Dendritic cell treated with granulocyte-macrophage colony-stimulating factor and Interleukin-4, amounts not matched to agents 40 ng/mL and 50 ng/mL, for 4 days (primary cell): ENCODE results near the gene GABRB2.

Experiments used
- H3K27ac Mint-ChIP-seq: one replicate; pipeline ENCODE4 v1.8.0; 2022; ENCODE audit warnings: mild to moderate bottlenecking, mixed read lengths
- H3K27me3 Mint-ChIP-seq: one replicate; pipeline ENCODE4 v1.8.0; 2022; ENCODE audit warnings: mild to moderate bottlenecking, mixed read lengths
- H3K36me3 Mint-ChIP-seq: one replicate; pipeline ENCODE4 v1.8.0; 2022; ENCODE audit warnings: low read depth, mixed read lengths
- H3K4me1 Mint-ChIP-seq: one replicate; pipeline ENCODE4 v1.8.0; 2022; ENCODE audit warnings: low read depth, mixed read lengths
- H3K4me3 Mint-ChIP-seq: one replicate; pipeline ENCODE4 v1.8.0; 2022; ENCODE audit warnings: mild to moderate bottlenecking, moderate library complexity, mixed read lengths
- H3K9me3 Mint-ChIP-seq: one replicate; pipeline ENCODE4 v1.8.0; 2022; ENCODE audit warnings: mixed read lengths
- intact Hi-C: fragments of 100-400 bp; cut with micrococcal nuclease; formaldehyde crosslinking; loops from one replicate; pipeline ENCODE4 v1.15.0; 2022

Gene GABRB2

GRCh38 chr5:161546470-161547301 is at the start of gene GABRB2:
TSS of gene GABRB2 (minus strand) at chr5:161546725. CDS start at chr5:161546643, 82 bp downstream.
- Mint-ChIP-seq H3K27me3 (peaks cover 60% of the 10 kb centered on the region), H3K4me1 (peaks cover 26% of the 10 kb centered on the region), H3K27ac (no peak within 1 kb of the TSS), H3K4me3 (peak within 1 kb of the TSS; percentile 77), H3K9me3 (no peaks in the 10 kb centered on the region), H3K36me3 (no peaks in the 10 kb centered on the region)
- intact Hi-C loops: loop anchor here (5.0 kb wide), 1 partner anchor 1039 kb away; no protein-coding TSS in a partner anchor

- Mint-ChIP-seq H3K9me3 (no peaks in the 10 kb centered on the region), H3K36me3 (no peaks in the 10 kb centered on the region), H3K27ac (no peak overlapping the region), H3K4me3 (no peak overlapping the region), H3K27me3 (no peaks in the 10 kb centered on the region), H3K4me1 (no peaks in the 10 kb centered on the region)
- intact Hi-C loops: no loop called here
These were observed 39.3 kb upstream of the GABRB2 start for GRCh38 chr5:161585798-161586197.

- H3K36me3 Mint-ChIP-seq: no peaks in the 10 kb centered on the region
- intact Hi-C loops: no loop called here
- no peaks in the 10 kb centered on the region for H3K4me1 Mint-ChIP-seq
- H3K27me3 Mint-ChIP-seq: no peaks in the 10 kb centered on the region
- no peaks in the 10 kb centered on the region for H3K9me3 Mint-ChIP-seq
- H3K27ac Mint-ChIP-seq: no peak overlapping the region
- H3K4me3 Mint-ChIP-seq: no peak overlapping the region
These were observed 34.1 kb upstream of the GABRB2 start for GRCh38 chr5:161580621-161581020.

DNA sequence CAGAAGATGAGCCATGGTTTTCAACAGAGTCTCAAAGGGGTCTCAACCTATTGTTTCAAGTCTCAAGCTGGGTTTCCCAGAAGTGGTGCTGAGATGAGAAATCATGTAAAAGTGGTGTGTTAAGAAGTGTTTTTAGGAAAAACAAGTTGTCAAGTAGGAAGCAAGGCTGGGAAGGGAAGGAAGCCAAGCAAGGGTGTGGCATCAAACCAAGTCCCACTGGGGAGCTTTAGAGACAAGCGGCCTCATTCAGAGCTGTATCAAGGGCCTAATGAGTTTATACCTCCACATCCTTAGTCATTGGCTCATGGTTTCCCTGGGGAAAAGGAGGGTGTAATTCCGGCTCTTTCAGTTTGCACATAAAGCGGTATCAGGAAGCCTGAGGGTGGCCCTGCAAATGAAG is 26.4 kb upstream of the GABRB2 start:
- Mint-ChIP-seq H3K27me3 (no peaks in the 10 kb centered on the region), H3K36me3 (no peaks in the 10 kb centered on the region), H3K4me3 (no peak overlapping the region), H3K27ac (no peak overlapping the region), H3K9me3 (no peaks in the 10 kb centered on the region), H3K4me1 (no peaks in the 10 kb centered on the region)
- intact Hi-C loops: no loop called here

DNA sequence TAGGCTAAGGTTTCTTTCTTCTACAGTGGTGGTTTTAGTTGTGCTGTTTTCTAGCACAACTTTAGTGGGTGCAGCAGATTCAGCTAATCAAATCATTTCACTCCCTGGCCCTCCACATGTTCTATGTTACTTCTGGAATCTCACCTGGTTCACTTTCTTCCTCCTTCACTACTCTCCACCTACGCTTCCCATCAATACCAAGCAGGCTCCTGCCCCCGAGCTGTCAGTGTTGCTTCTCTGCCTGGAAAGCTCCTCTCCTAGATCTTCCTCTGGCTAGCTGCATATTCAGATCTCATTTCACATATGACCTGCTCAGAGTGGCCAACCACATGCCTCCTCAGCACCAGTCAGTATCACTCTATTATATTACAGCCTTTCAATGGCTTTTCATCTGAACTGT is 19.6 kb upstream of the GABRB2 start:
- Mint-ChIP-seq H3K27me3 (no peaks in the 10 kb centered on the region), H3K9me3 (no peaks in the 10 kb centered on the region), H3K4me3 (no peak overlapping the region), H3K36me3 (no peaks in the 10 kb centered on the region), H3K27ac (no peak overlapping the region), H3K4me1 (no peaks in the 10 kb centered on the region)
- intact Hi-C loops: no loop called here

DNA sequence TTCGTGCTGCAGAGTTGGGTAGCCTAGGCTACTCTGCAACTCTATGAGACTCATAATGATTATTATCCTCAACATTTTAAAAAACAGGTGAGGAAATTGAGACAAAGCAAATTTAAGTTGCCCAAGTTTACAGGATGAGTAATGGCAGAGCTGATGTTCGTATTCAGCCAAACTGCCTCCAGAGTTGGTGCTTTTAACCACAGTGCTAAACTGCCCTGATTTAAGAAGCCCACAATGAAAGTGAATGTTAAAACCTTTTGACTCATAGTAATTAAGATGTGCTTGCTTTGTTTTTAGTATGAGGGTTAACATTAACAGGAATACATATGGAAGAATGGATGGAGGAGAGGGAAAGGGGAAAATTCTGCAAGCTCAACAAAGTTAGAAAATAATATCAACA is 15.9 kb upstream of the GABRB2 start:
- Mint-ChIP-seq H3K4me3 (no peak overlapping the region), H3K27ac (no peak overlapping the region), H3K27me3 (no peaks in the 10 kb centered on the region), H3K9me3 (no peaks in the 10 kb centered on the region), H3K4me1 (no peaks in the 10 kb centered on the region), H3K36me3 (no peaks in the 10 kb centered on the region)
- intact Hi-C loops: no loop called here

DNA sequence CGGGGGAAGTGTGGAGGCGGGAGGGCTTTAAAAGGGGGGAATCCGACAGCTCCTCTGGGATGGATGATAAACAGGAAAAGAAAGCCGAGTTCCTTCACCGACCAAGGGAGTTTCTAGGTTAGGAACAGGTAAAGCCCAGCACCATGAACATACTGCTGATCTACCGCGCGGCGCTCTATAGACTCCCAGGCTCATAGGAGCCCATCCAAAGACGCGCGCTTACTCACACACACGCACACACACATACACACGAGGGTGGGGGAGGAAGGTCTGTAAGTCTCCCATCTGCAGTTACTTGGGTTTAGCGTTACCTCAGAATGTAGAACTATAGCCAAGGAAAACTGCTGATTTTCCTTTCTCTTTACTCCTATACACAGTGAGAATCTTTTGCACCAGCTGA is 2.6 kb upstream of the GABRB2 start:
- Mint-ChIP-seq H3K36me3 (no peaks in the 10 kb centered on the region), H3K4me3 (no peak overlapping the region), H3K9me3 (no peaks in the 10 kb centered on the region), H3K27me3 (peaks cover 60% of the 10 kb centered on the region), H3K4me1 (peaks cover 26% of the 10 kb centered on the region), H3K27ac (no peak overlapping the region)
- intact Hi-C loops: loop anchor here (5.0 kb wide), 1 partner anchor 1042 kb away; no protein-coding TSS in a partner anchor

DNA sequence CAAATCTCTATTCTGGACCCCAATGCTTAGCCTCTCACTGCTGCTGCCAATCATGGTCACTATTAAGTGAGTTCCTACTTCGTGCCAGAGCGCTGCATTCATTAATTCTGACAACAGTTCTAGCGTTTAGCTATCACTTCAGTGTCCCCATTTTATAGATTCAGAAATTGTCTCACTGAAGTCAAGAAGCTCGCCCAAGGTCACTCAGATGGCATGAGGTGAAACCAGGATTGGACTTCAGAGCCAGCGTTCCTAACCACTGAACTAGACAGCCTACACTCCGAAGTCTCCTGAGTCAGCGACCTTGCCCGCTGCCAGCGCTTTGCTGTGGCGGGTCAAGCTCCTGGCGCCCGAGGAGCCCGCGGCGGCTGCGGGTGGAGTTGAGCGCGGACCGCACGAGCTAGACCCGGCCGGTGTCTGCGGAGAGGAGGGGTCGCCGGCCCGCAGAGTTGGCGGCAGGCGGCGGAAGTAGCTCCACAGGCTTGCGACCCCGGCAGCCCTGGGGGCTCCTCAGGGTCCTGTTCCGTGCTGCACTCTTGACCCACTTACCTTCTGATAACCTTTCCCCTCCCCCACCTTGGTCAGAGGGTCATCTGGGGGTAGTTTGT is 2.1 kb upstream of the GABRB2 start:
- H3K27ac Mint-ChIP-seq: no peak overlapping the region
- H3K4me1 Mint-ChIP-seq: peaks cover 26% of the 10 kb centered on the region
- H3K4me3 Mint-ChIP-seq: no peak overlapping the region
- no peaks in the 10 kb centered on the region for H3K9me3 Mint-ChIP-seq
- H3K27me3 Mint-ChIP-seq: peaks cover 60% of the 10 kb centered on the region
- intact Hi-C loops: loop anchor here (5.0 kb wide), 1 partner anchor 1041 kb away; no protein-coding TSS in a partner anchor
- no peaks in the 10 kb centered on the region for H3K36me3 Mint-ChIP-seq

DNA sequence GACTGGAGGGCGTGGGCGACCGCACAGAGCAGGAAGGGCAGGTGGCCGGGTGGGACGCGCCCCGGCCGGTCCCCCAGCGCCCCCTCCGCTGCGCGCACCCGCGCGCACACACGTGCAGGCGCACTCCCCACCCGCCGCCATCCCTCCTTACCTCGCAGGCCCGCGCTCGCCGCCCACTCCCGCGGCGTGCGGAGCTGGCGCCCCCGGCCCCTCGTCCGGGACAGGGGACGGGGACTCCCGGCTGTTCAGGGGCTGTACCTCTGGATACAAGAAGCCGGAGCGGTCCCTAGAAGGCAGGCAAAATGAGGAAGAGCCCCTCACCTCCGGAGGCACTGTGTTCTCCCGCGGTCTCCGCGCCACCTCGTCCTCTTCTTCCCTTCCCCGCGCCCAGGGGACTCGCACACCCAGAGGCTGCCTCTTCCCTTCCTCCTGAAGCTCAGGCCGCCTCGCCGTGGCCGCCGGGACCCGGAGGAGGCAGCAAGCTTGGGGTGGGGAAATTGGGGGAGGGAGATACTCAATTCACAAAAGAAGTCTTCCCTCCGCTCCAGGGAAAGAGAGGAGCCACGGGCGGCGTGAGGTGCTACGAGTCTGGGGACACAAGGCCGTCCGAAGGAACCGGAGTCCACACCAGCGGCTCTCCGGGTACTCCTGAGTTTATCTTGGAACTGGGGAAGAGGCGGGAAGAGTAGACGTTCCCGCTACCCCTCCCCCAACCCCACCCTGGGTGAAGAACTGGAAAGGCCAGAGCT is 1.4 kb upstream of the GABRB2 start:
- Mint-ChIP-seq H3K27ac (no peak overlapping the region), H3K9me3 (no peaks in the 10 kb centered on the region), H3K4me1 (peaks cover 26% of the 10 kb centered on the region), H3K36me3 (no peaks in the 10 kb centered on the region), H3K4me3 (peak overlapping the region; percentile 40), H3K27me3 (peaks cover 60% of the 10 kb centered on the region)
- intact Hi-C loops: loop anchor here (5.0 kb wide), 1 partner anchor 1041 kb away; no protein-coding TSS in a partner anchor

GRCh38 chr5:161547406-161547737 is 847 bp upstream of the GABRB2 start:
- intact Hi-C loops: loop anchor here (5.0 kb wide), 1 partner anchor 1040 kb away; no protein-coding TSS in a partner anchor
- Mint-ChIP-seq H3K4me3 (peak overlapping the region; percentile 40), H3K36me3 (no peaks in the 10 kb centered on the region), H3K27me3 (peaks cover 60% of the 10 kb centered on the region), H3K4me1 (peaks cover 26% of the 10 kb centered on the region), H3K27ac (no peak overlapping the region), H3K9me3 (no peaks in the 10 kb centered on the region)

- no peaks in the 10 kb centered on the region for H3K9me3 Mint-ChIP-seq
- H3K4me1 Mint-ChIP-seq: peaks cover 26% of the 10 kb centered on the region
- H3K27me3 Mint-ChIP-seq: peaks cover 60% of the 10 kb centered on the region
- no peak overlapping the region for H3K27ac Mint-ChIP-seq
- intact Hi-C loops: loop anchor here (5.0 kb wide), 1 partner anchor 1039 kb away; no protein-coding TSS in a partner anchor
- no peak overlapping the region for H3K4me3 Mint-ChIP-seq
- H3K36me3 Mint-ChIP-seq: no peaks in the 10 kb centered on the region
These were observed 443 bp downstream of the GABRB2 start for GRCh38 chr5:161546095-161546469.

DNA sequence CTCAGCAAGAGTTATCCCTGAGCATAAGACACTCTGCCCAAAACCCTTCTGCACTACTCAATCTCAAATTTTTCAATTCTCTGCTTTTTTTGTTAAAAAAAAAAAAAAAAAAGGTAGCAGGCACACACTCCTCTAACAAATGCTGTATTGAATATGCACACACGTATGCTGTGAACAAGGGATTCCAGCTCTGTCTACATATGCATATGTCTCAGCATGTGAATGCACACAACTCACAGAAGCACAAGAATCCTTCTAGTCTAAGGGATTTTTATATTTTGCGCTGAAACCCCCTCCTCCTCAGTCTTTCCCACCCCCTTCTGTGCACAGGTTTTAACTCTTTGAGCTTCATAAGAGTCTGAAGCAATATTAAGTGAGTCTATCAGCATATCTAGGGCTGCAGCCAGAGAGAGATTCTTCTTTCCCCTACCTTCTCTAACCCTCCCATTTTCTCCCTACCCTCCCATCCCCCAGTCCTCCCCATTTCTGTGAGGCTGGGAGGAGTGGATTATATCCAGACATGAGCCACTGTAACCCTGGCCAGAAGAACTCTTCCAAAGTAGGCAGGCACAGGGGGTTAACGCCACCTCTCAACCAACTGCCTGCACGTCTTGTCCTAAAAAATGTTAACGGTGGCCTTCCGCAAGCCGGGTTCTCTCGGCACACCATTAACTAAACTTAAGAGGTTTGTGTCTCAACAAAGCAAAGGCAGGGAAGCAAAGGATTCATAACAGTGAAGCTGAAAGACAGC is 1.0 kb downstream of the GABRB2 start:
- Mint-ChIP-seq H3K4me1 (peaks cover 26% of the 10 kb centered on the region), H3K4me3 (no peak overlapping the region), H3K27ac (no peak overlapping the region), H3K36me3 (no peaks in the 10 kb centered on the region), H3K27me3 (peaks cover 55% of the 10 kb centered on the region), H3K9me3 (no peaks in the 10 kb centered on the region)
- intact Hi-C loops: loop anchor here (2.0 to 5.0 kb wide), 2 partner anchors 1038 to 1801 kb away; no protein-coding TSS in a partner anchor

DNA sequence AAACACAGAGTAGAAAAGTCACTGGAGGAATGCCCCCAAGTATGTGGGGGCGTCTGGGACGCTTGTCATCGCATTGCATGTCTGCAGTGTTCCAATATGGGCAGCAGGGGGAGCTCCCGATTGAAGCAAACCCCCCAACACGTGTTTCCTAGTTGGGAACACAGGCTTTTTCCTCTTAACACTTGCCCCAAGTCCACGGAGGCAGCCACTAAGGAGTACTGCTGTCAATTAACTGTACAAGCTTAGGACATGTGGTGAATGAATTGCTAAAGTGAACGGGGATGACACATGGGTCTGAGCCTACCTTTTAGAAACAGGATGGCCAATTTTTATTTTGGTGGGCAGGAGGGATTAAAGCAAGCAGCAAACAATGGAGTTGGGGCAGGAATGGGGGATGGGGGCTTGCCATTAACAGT is 2.2 kb downstream of the GABRB2 start:
- peaks cover 26% of the 10 kb centered on the region for H3K4me1 Mint-ChIP-seq
- intact Hi-C loops: loop anchor here (2.0 kb wide), 1 partner anchor 1802 kb away; no protein-coding TSS in a partner anchor

More for the DNA sequence above, 2.2 kb downstream of the GABRB2 start:
- H3K4me3 Mint-ChIP-seq: no peak overlapping the region
- no peaks in the 10 kb centered on the region for H3K9me3 Mint-ChIP-seq
- no peak overlapping the region for H3K27ac Mint-ChIP-seq
- H3K27me3 Mint-ChIP-seq: peaks cover 48% of the 10 kb centered on the region
- H3K36me3 Mint-ChIP-seq: no peaks in the 10 kb centered on the region
